GM12878 (cell line): ENCODE data around the gene CLSTN2. TPM values are rescaled to one million over a fixed set of nuclear protein-coding genes. Genes with fewer than 3 reads are reported as not detected.

Experiments
- ATAC-seq: fragments of 200-7000 bp; cut with Tn5 transposase; 3 replicates; pipeline ENCODE4 v1.9.1; 2020; ENCODE audit warnings: mild to moderate bottlenecking, moderate library complexity
- BruUV-seq: library from RNA; stranded (reverse); fragments of 400-500 nt; replicated peaks from 2 replicates; lab custom pipeline; 2021; lab: Mats Ljungman, UMichigan
- CTCF ChIA-PET: fragments of 300-600 bp; sonication (Branson Sonifier 250); formaldehyde crosslinking; extraction: SDS; loops from one replicate; lab custom pipeline; 2021; ENCODE audit warnings: inconsistent platforms; lab: Yijun Ruan, JAX
- POLR2A ChIA-PET: fragments of 350-600 bp; formaldehyde crosslinking; extraction: SDS; loops from one replicate; lab custom pipeline; 2021; ENCODE audit warnings: inconsistent platforms; lab: Charles Lee
- RAD21 ChIA-PET: fragments of 300-600 bp; sonication (Branson Sonifier 250); formaldehyde crosslinking; loops from one replicate; lab custom pipeline; 2023; ENCODE audit warnings: antibody characterized with exemption; ENCODE audit not compliant: unreplicated experiment; lab: Charles Lee
- SMC1A ChIA-PET: fragments of 300-600 bp; sonication (Branson Sonifier 250); formaldehyde crosslinking; loops from one replicate; lab custom pipeline; 2023; ENCODE audit not compliant: unreplicated experiment, uncharacterized antibody; lab: Charles Lee
- DNase-seq: peaks from one replicate; pipeline ENCODE4 v3.0.0-alpha.2; 2011; ENCODE audit warnings: low read depth, low spot score
- FAIRE-seq: peaks from 3 replicates; lab custom pipeline; 2011; peaks lifted over from hg19 to GRCh38; lab: Jason Lieb, UNC
- H2AFZ ChIP-seq: 2 replicates; pipeline ENCODE4 v1.6.0; 2011; ENCODE audit warnings: low read depth, low read length, control low read depth; ENCODE audit not compliant: control insufficient read depth
- H3K27ac ChIP-seq: 2 replicates; pipeline ENCODE4 v1.5.1; 2011; ENCODE audit warnings: control low read depth; ENCODE audit not compliant: control insufficient read depth, insufficient read depth
- H3K27me3 ChIP-seq, 2 experiments: replicated peaks in 1 of 2; 2 replicates each; pipeline versions ENCODE4 v1.6.0 to v1.6.1; 2011; ENCODE audit warnings: low read length in 1 of 2; ENCODE audit not compliant: control insufficient read depth in 2 of 2, insufficient read depth in 2 of 2
- H3K36me3 ChIP-seq, 2 experiments: 2 replicates each; pipeline ENCODE4 v1.5.1; 2011; ENCODE audit warnings: low read length in 1 of 2; ENCODE audit not compliant: control insufficient read depth in 2 of 2, insufficient read depth in 2 of 2
- H3K4me1 ChIP-seq: 2 replicates; pipeline ENCODE4 v1.6.1; 2011; ENCODE audit warnings: mild to moderate bottlenecking, low read length, moderate library complexity, mixed read lengths; ENCODE audit not compliant: control insufficient read depth, insufficient read depth
- H3K4me2 ChIP-seq: 2 replicates; pipeline ENCODE4 v1.6.0; 2011; ENCODE audit warnings: control low read depth; ENCODE audit not compliant: control insufficient read depth, insufficient read depth
- H3K4me3 ChIP-seq: fragments of 200-600 bp; sonication (generic); 2 replicates; pipeline ENCODE4 v1.5.1; 2016
- H3K79me2 ChIP-seq: 2 replicates; pipeline ENCODE4 v1.6.0; 2011; ENCODE audit warnings: low read length; ENCODE audit not compliant: control insufficient read depth, insufficient read depth
- H3K9ac ChIP-seq: 2 replicates; pipeline ENCODE4 v1.8.0; 2011; ENCODE audit warnings: low read length, control low read depth, mixed read lengths; ENCODE audit not compliant: control insufficient read depth, insufficient read depth
- H3K9me3 ChIP-seq: replicated peaks from 3 replicates; pipeline ENCODE4 v1.5.1; 2011; ENCODE audit warnings: mild to moderate bottlenecking, low read length; ENCODE audit not compliant: control insufficient read depth, insufficient read depth
- H4K20me1 ChIP-seq: 2 replicates; pipeline ENCODE4 v1.6.0; 2011; ENCODE audit not compliant: control insufficient read depth, insufficient read depth
- BRCA1 ChIP-seq: IDR thresholded peaks from 2 replicates; pipeline ENCODE4 v1.6.1; 2011; ENCODE audit warnings: low read depth, low read length, improper control_type of control experiment
- EP300 ChIP-seq, 2 experiments: fragments of 150-350 bp in 1 of 2; IDR thresholded peaks; 2 replicates each; pipeline ENCODE4 v1.6.1; 2011 to 2012; ENCODE audit warnings: low read depth in 2 of 2, low read length in 2 of 2, borderline replicate concordance in 1 of 2, improper control_type of control experiment in 1 of 2, inconsistent platforms in 1 of 2; ENCODE audit not compliant: control insufficient read depth in 1 of 2
- HSF1 ChIP-seq: fragments of 150-350 bp; IDR thresholded peaks from 2 replicates; pipeline ENCODE4 v1.6.1; 2014; ENCODE audit warnings: mild to moderate bottlenecking, low read depth, low read length
- JUND ChIP-seq: IDR thresholded peaks from 2 replicates; pipeline ENCODE4 v1.6.1; 2012; ENCODE audit warnings: low read depth, mild to moderate bottlenecking, low read length, improper control_type of control experiment, moderate library complexity
- MEF2B ChIP-seq: fragments of 450-650 bp; IDR thresholded peaks from 2 replicates; pipeline ENCODE4 v1.6.1; 2018; ENCODE audit warnings: mild to moderate bottlenecking, moderate library complexity; ENCODE audit not compliant: partially characterized antibody, poor library complexity, severe bottlenecking
- NRF1 ChIP-seq: conservative IDR thresholded peaks from 2 replicates; pipeline ENCODE4 v1.6.1; 2011; ENCODE audit warnings: mild to moderate bottlenecking, low read depth, low read length, improper control_type of control experiment
- POLR2AphosphoS5 ChIP-seq: IDR thresholded peaks from 2 replicates; pipeline ENCODE4 v1.6.1; 2011; ENCODE audit warnings: mild to moderate bottlenecking, low read length, inconsistent platforms
- RAD21 ChIP-seq: IDR thresholded peaks from 2 replicates; pipeline ENCODE4 v1.6.1; 2011; ENCODE audit warnings: mild to moderate bottlenecking, low read depth, low read length, moderate library complexity; ENCODE audit not compliant: insufficient read depth
- REST ChIP-seq: IDR thresholded peaks from 2 replicates; pipeline ENCODE4 v1.6.1; 2012; ENCODE audit warnings: mild to moderate bottlenecking, low read depth, low read length
- SIX5 ChIP-seq: IDR thresholded peaks from 2 replicates; pipeline ENCODE4 v1.6.1; 2011; ENCODE audit warnings: mild to moderate bottlenecking, low read depth, low read length, moderate library complexity; ENCODE audit not compliant: severe bottlenecking
- SRF ChIP-seq, 2 experiments: IDR thresholded peaks; 2 replicates each; pipeline ENCODE4 v1.6.1; 2011; ENCODE audit warnings: low read depth in 2 of 2, low read length in 2 of 2, mild to moderate bottlenecking in 1 of 2, moderate library complexity in 1 of 2
- SUZ12 ChIP-seq: fragments of 200-600 bp; sonication (generic); IDR thresholded peaks from one replicate; pipeline ENCODE4 v1.6.1; 2018; ENCODE audit warnings: antibody characterized with exemption, mild to moderate bottlenecking; ENCODE audit not compliant: unreplicated experiment
- TARDBP ChIP-seq: IDR thresholded peaks from 2 replicates; pipeline ENCODE4 v1.6.1; 2016; ENCODE audit warnings: borderline replicate concordance
- WGBS: methylation state at CpG from one replicate; pipeline ENCODE4 v1.1.6; 2016; ENCODE audit warnings: low lambda C conversion rate; ENCODE audit not compliant: insufficient replicate concordance, insufficient coverage; ENCODE audit errors: missing lambda C conversion rate; 5-methylcytosine and 5-hydroxymethylcytosine counted together
- in situ Hi-C: fragments of 300-500 bp; cut with MboI; formaldehyde crosslinking; loops from 9 replicates; pipeline ENCODE4 v1.14.3; 2018; ENCODE audit warnings: mixed read lengths
- intact Hi-C: fragments of 100-400 bp; cut with micrococcal nuclease; formaldehyde crosslinking; loops from one replicate; pipeline ENCODE4 v1.14.2; 2022; ENCODE audit not compliant: unreplicated experiment
- polyA plus RNA-seq, 11 experiments: library from polyadenylated mRNA; depleted of rRNA in 4 of 11; unstranded in 6 of 11; stranded (reverse) in 5 of 11; fragments of >200 nt; fragmentation: Nextera tagmentation in 4 of 11; fragmentation: Illumina TruSeq in 1 of 11; extraction: Ambion mirVana in 4 of 11; extraction: Trizol in 1 of 11; gene quantifications; 1 replicate in 1 of 11; 2 replicates in 10 of 11; pipeline versions ENCODE4 v1.2.1 to v1.2.3, GENCODE V29; 2011 to 2016; ENCODE audit warnings: inconsistent platforms in 2 of 11, missing spikeins in 2 of 11, low read depth in 1 of 11
- total RNA-seq, 4 experiments: library from RNA; depleted of rRNA in 3 of 4; stranded (reverse); fragments of >200 nt in 3 of 4; fragmentation: Illumina TruSeq in 1 of 4; extraction: Trizol in 1 of 4; gene quantifications; 2 replicates each; pipeline versions ENCODE4 v1.2.1 to v1.2.3, GENCODE V29; 2013 to 2021

CLSTN2 gene
- total and polyA plus RNA-seq, 10 of the 15 experiments (the other 5 are each of a cell fraction or from before 2014, with no cell fraction given), result under 0.01 to 0.10 (median under 0.01) TPM; not detected in 5

GRCh38 chr3:139957844-139958243 is 22.9 kb downstream of the CLSTN2 start:
- POLR2A ChIA-PET, result no interaction called here
- ATAC-seq (no peak), FAIRE-seq (no peak), DNase-seq (no peak)
- SMC1A ChIA-PET, result no interaction called here
- H2AFZ ChIP-seq, result no peak overlapping the region
- H3K27me3 ChIP-seq, result peaks cover 0 to 2% of the 10 kb centered on the region in 2 experiments; a peak in 2 of 4 replicates
- intact Hi-C loops (no loop called here), in situ Hi-C loops (no loop called here)
- H3K79me2 ChIP-seq, result no peaks in the 10 kb centered on the region
- H3K4me3 ChIP-seq, result no peak overlapping the region
- H3K4me2 ChIP-seq, result no peak overlapping the region
- CTCF ChIA-PET, result no interaction called here
- no TSS peak for BruUV-seq
- H3K27ac ChIP-seq, result no peak overlapping the region
- H3K4me1 ChIP-seq, result no peaks in the 10 kb centered on the region
- H3K9me3 ChIP-seq, result no peaks in the 10 kb centered on the region
- 54% methylated on average over 4 of the region's 4 CpGs for WGBS
- H3K36me3 ChIP-seq, result no peaks in the 10 kb centered on the region
- TF ChIP-seq MEF2B (no peak), NRF1 (no peak), HSF1 (no peak)
- no peak overlapping the region for H3K9ac ChIP-seq
- no peaks in the 10 kb centered on the region for H4K20me1 ChIP-seq
- RAD21 ChIA-PET, result no interaction called here

- Histone ChIP-seq H4K20me1 (no peaks in the 10 kb centered on the region), H3K4me3 (no peak overlapping the region), H3K27ac (no peak overlapping the region), H3K9ac (no peak overlapping the region), H3K4me2 (no peak overlapping the region), H3K27me3 (no peaks in the 10 kb centered on the region; a peak in 2 of 4 replicates), H3K4me1 (no peaks in the 10 kb centered on the region), H3K9me3 (no peaks in the 10 kb centered on the region), H2AFZ (no peak overlapping the region), H3K36me3 (no peaks in the 10 kb centered on the region), H3K79me2 (no peaks in the 10 kb centered on the region)
- POLR2A ChIA-PET, result no interaction called here
- no peak for FAIRE-seq
- DNase-seq, result no peak
- RAD21 ChIA-PET, result no interaction called here
- 0% methylated on average over 1 of the region's 1 CpG for WGBS
- intact Hi-C loops (no loop called here), in situ Hi-C loops (no loop called here)
- BruUV-seq, result no TSS peak
- ATAC-seq, result no peak
- CTCF ChIA-PET, result no interaction called here
- SMC1A ChIA-PET, result no interaction called here
- TF ChIP-seq BRCA1, result no peak
- no peak for TF ChIP-seq POLR2AphosphoS5
- TF ChIP-seq TARDBP, result no peak
- no peak for TF ChIP-seq EP300 (IDR thresholded peaks at IDR 0.05; ENCODE audit: borderline replicate concordance in 1 of 2, control insufficient read depth in 1 of 2, low read depth in 2 of 2, low read length in 2 of 2)
- TF ChIP-seq REST, result no peak
- no peak for TF ChIP-seq SRF (IDR thresholded peaks at IDR 0.05; ENCODE audit: low read depth in 2 of 2, low read length in 2 of 2)
- TF ChIP-seq SUZ12, result no peak
- no peak for TF ChIP-seq RAD21
- no peak for TF ChIP-seq JUND
- no peak for TF ChIP-seq SIX5
Observed at GRCh38 chr3:139969386-139969785, 34.4 kb downstream of the CLSTN2 start.
